ENCODE results near the gene ASCC3.

- TF ChIP-seq TARDBP (IDR thresholded peaks at IDR 0.05) (no peak), ARNT (IDR thresholded peaks at IDR 0.05) (no peak), LEF1 (IDR thresholded peaks at IDR 0.05; ENCODE audit: borderline replicate concordance) (no peak), SUZ12 (IDR thresholded peaks at IDR 0.05) (no peak), FOXK2 (IDR thresholded peaks at IDR 0.05) (no peak), FOXM1 (IDR thresholded peaks at IDR 0.05; ENCODE audit: borderline replicate concordance) (no peak), PKNOX1 (IDR thresholded peaks at IDR 0.05) (no peak), L3MBTL2 (conservative IDR thresholded peaks at IDR 0.05) (no peak), ELF4 (IDR thresholded peaks at IDR 0.05) (no peak), FOXA1 (IDR thresholded peaks at IDR 0.05) (no peak), SP1 (IDR thresholded peaks at IDR 0.05) (no peak)
These were observed 407.9 kb downstream of the ASCC3 start for GRCh38 chr6:100473182-100473581.

Data from HEK293T (cell line).